ENCODE measurements around the gene PTGES3L. TPM values are rescaled to one million over a fixed set of nuclear protein-coding genes. Genes with fewer than 3 reads are reported as not detected.

The PTGES3L gene
- total and polyA plus RNA-seq, 2 experiments from 2014 or later = 50.8 to 72.9 TPM

- TF ChIP-seq CTCF (IDR thresholded peaks at IDR 0.05; ENCODE audit: low read depth, low read length) = no peak
- H3K36me3 ChIP-seq = no peaks in the 10 kb centered on the region
- DNase-seq (ENCODE audit: low read depth in 1 of 2, low spot score in 1 of 2) = no peak
- H3K27me3 ChIP-seq = no peaks in the 10 kb centered on the region
- H3K9me3 ChIP-seq (ENCODE audit: low read depth) = no peaks in the 10 kb centered on the region
- peaks cover 3% of the 10 kb centered on the region for H3K4me1 ChIP-seq (ENCODE audit: low read depth)
- no peak overlapping the region for H3K27ac ChIP-seq
- H3K4me3 ChIP-seq = peak overlapping the region; percentile 49
These were observed 46.1 kb upstream of the PTGES3L start for GRCh38 chr17:43025766-43026537.

GRCh38 chr17:43025290-43025657 is 45.4 kb upstream of the PTGES3L start:
- no peaks in the 10 kb centered on the region for H3K9me3 ChIP-seq (ENCODE audit: low read depth)
- H3K4me1 ChIP-seq (ENCODE audit: low read depth) = peaks cover 6% of the 10 kb centered on the region
- DNase-seq (ENCODE audit: low read depth in 1 of 2, low spot score in 1 of 2) = no peak
- no peak for TF ChIP-seq CTCF (IDR thresholded peaks at IDR 0.05; ENCODE audit: low read depth, low read length)
- H3K4me3 ChIP-seq = peak overlapping the region; percentile 49
- H3K27ac ChIP-seq = no peak overlapping the region
- no peaks in the 10 kb centered on the region for H3K36me3 ChIP-seq
- no peaks in the 10 kb centered on the region for H3K27me3 ChIP-seq

GRCh38 chr17:43024407-43025289 is 44.8 kb upstream of the PTGES3L start, which contains the start of gene RND2:
RND2 (plus strand) TSS chr17:43025231; CDS start chr17:43025348, 117 bp downstream.
- Histone ChIP-seq H3K4me3 (peak within 1 kb of the TSS; percentile 49), H3K9me3 (ENCODE audit: low read depth) (no peaks in the 10 kb centered on the region), H3K27me3 (no peaks in the 10 kb centered on the region), H3K27ac (peak within 1 kb of the TSS; percentile 75), H3K36me3 (no peaks in the 10 kb centered on the region), H3K4me1 (ENCODE audit: low read depth) (peaks cover 12% of the 10 kb centered on the region)
- TF ChIP-seq CTCF (IDR thresholded peaks at IDR 0.05; ENCODE audit: low read depth, low read length) = peak; percentile 81
- DNase-seq (ENCODE audit: low read depth in 1 of 2, low spot score in 1 of 2) = peak; percentile 95 to 96

- Histone ChIP-seq H3K9me3 (ENCODE audit: low read depth) (no peaks in the 10 kb centered on the region), H3K36me3 (no peaks in the 10 kb centered on the region), H3K27ac (peak within 1 kb of the TSS; percentile 85), H3K27me3 (no peaks in the 10 kb centered on the region), H3K4me3 (peak within 1 kb of the TSS; percentile 97), H3K4me1 (ENCODE audit: low read depth) (peaks cover 33% of the 10 kb centered on the region)
- no peak for TF ChIP-seq CTCF (IDR thresholded peaks at IDR 0.05; ENCODE audit: low read depth, low read length)
- DNase-seq (ENCODE audit: low read depth in 1 of 2, low spot score in 1 of 2) = peak; percentile 84 to 88
These were observed 42.0 kb upstream of the PTGES3L start, which contains the start of gene VAT1 for GRCh38 chr17:43021741-43022512. VAT1 (minus strand) TSS chr17:43022385; CDS start chr17:43022322, 63 bp downstream.
